Neutrophil (primary cell): ENCODE data around the gene TK2.
"Not testable (repeated sequence)": the region's sequence is repeated elsewhere in the genome, so short reads cannot be mapped to it uniquely, and the experiment has no call there.

Experiments used
- H3K27ac ChIP-seq: fragments of 200-600 bp; sonication (generic); 2 replicates; pipeline ENCODE4 v1.5.1; 2016; ENCODE audit warnings: mild to moderate bottlenecking, moderate library complexity
- H3K27me3 ChIP-seq: fragments of 200-600 bp; sonication (generic); 2 replicates; pipeline ENCODE4 v1.6.0; 2016; ENCODE audit warnings: mild to moderate bottlenecking
- H3K36me3 ChIP-seq: fragments of 200-600 bp; sonication (generic); 2 replicates; pipeline ENCODE4 v1.5.1; 2017
- H3K4me1 ChIP-seq, 2 experiments: fragments of 200-600 bp in 1 of 2; sonication (generic) in 1 of 2; 1 replicate in 1 of 2; 2 replicates in 1 of 2; pipeline versions ENCODE4 v1.5.1 to v1.6.1; 2013 to 2016; ENCODE audit warnings: low read depth in 1 of 2, low read length in 1 of 2, mild to moderate bottlenecking in 1 of 2, moderate library complexity in 1 of 2; ENCODE audit not compliant: control insufficient read depth in 1 of 2, insufficient read depth in 1 of 2
- H3K4me3 ChIP-seq, 2 experiments: fragments of 200-600 bp in 1 of 2; sonication (generic) in 1 of 2; 1 replicate in 1 of 2; 2 replicates in 1 of 2; pipeline ENCODE4 v1.5.1; 2013 to 2016; ENCODE audit warnings: low read depth in 1 of 2, low read length in 1 of 2, mild to moderate bottlenecking in 1 of 2, moderate library complexity in 1 of 2
- H3K9me3 ChIP-seq: fragments of 200-600 bp; sonication (generic); 2 replicates; pipeline ENCODE4 v1.5.1; 2016
- CTCF ChIP-seq: fragments of 200-600 bp; sonication (generic); IDR thresholded peaks from 2 replicates; pipeline ENCODE4 v1.5.1; 2016; ENCODE audit warnings: antibody characterized with exemption

Gene TK2

GRCh38 chr16:66516509-66516807 lies 33.5 kb downstream of the TK2 start:
- H3K36me3 ChIP-seq = peaks cover 3% of the 10 kb centered on the region
- H3K4me1 ChIP-seq = peaks cover 90 to 97% of the 10 kb centered on the region in 2 experiments
- H3K4me3 ChIP-seq = peak overlapping the region; percentile 68 to 76
- no peak for TF ChIP-seq CTCF
- H3K27me3 ChIP-seq = no peaks in the 10 kb centered on the region
- H3K27ac ChIP-seq = peak overlapping the region; percentile 98
- H3K9me3 ChIP-seq = no peaks in the 10 kb centered on the region

GRCh38 chr16:66515596-66516508 lies 34.1 kb downstream of the TK2 start:
- H3K4me3 ChIP-seq = peak overlapping the region; percentile 68 to 76
- H3K36me3 ChIP-seq = peaks cover 6% of the 10 kb centered on the region
- peak; percentile 76 for TF ChIP-seq CTCF
- H3K9me3 ChIP-seq = no peaks in the 10 kb centered on the region
- no peaks in the 10 kb centered on the region for H3K27me3 ChIP-seq
- peaks cover 84 to 94% of the 10 kb centered on the region in 2 experiments for H3K4me1 ChIP-seq
- peak overlapping the region; percentile 98 for H3K27ac ChIP-seq

GRCh38 chr16:66514980-66515595 lies 34.8 kb downstream of the TK2 start:
- Histone ChIP-seq H3K4me1 (peaks cover 76 to 86% of the 10 kb centered on the region in 2 experiments), H3K27ac (peak overlapping the region; percentile 98), H3K4me3 (peak overlapping the region; percentile 68 to 76)
- not testable (repeated sequence) for H3K9me3 ChIP-seq, H3K36me3 ChIP-seq, H3K27me3 ChIP-seq

- H3K27me3 ChIP-seq, H3K9me3 ChIP-seq, H3K4me3 ChIP-seq, H3K36me3 ChIP-seq: not testable (repeated sequence)
- Histone ChIP-seq H3K27ac (peak overlapping the region; percentile 98), H3K4me1 (peaks cover 69 to 79% of the 10 kb centered on the region in 2 experiments)
Observed at GRCh38 chr16:66514391-66514790, 35.5 kb downstream of the TK2 start.

GRCh38 chr16:66513111-66513723 lies 36.7 kb downstream of the TK2 start:
- no peak for TF ChIP-seq CTCF
- Histone ChIP-seq H3K27me3 (no peaks in the 10 kb centered on the region), H3K4me3 (no peak overlapping the region), H3K36me3 (peaks cover 14% of the 10 kb centered on the region), H3K4me1 (peaks cover 57 to 68% of the 10 kb centered on the region in 2 experiments), H3K27ac (peak overlapping the region; percentile 58), H3K9me3 (no peaks in the 10 kb centered on the region)

- Histone ChIP-seq H3K27ac (peak overlapping the region; percentile 58), H3K27me3 (no peaks in the 10 kb centered on the region), H3K4me3 (no peak overlapping the region), H3K4me1 (peaks cover 50 to 60% of the 10 kb centered on the region in 2 experiments), H3K36me3 (peaks cover 15% of the 10 kb centered on the region), H3K9me3 (no peaks in the 10 kb centered on the region)
- TF ChIP-seq CTCF = no peak
Observed at GRCh38 chr16:66512272-66513110, 37.4 kb downstream of the TK2 start.
